Measurements from ENCODE around the gene EIF2B5.

Gene EIF2B5

GRCh38 chr3:184177767-184178306 lies 42.7 kb downstream of the EIF2B5 start:
- WGBS, 2 experiments, result 93 to 94% methylated on average over 14 of the region's 14 CpGs
- Histone ChIP-seq H3K4me3 (ENCODE audit: insufficient read depth, low read depth, low read length) (peak overlapping the region; percentile 14), H3K36me3 (ENCODE audit: control insufficient read depth, insufficient read depth, low read length) (peaks cover 49% of the 10 kb centered on the region), H3K27ac (ENCODE audit: insufficient read depth, low read depth, low read length, poor library complexity, severe bottlenecking) (peak overlapping the region; percentile 93), H3K27me3 (ENCODE audit: control insufficient read depth, insufficient read depth, low read length, poor library complexity, severe bottlenecking) (no peaks in the 10 kb centered on the region), H3K9me3 (ENCODE audit: control insufficient read depth, low read length) (no peaks in the 10 kb centered on the region), H3K4me1 (ENCODE audit: control insufficient read depth, insufficient read depth, low read length) (peaks cover 20% of the 10 kb centered on the region)

GRCh38 chr3:184178521-184179138 lies 43.5 kb downstream of the EIF2B5 start:
- Histone ChIP-seq H3K36me3 (ENCODE audit: control insufficient read depth, insufficient read depth, low read length) (peaks cover 57% of the 10 kb centered on the region), H3K9me3 (ENCODE audit: control insufficient read depth, low read length) (no peaks in the 10 kb centered on the region), H3K4me3 (ENCODE audit: insufficient read depth, low read depth, low read length) (no peak overlapping the region), H3K4me1 (ENCODE audit: control insufficient read depth, insufficient read depth, low read length) (peaks cover 20% of the 10 kb centered on the region), H3K27ac (ENCODE audit: insufficient read depth, low read depth, low read length, poor library complexity, severe bottlenecking) (no peak overlapping the region), H3K27me3 (ENCODE audit: control insufficient read depth, insufficient read depth, low read length, poor library complexity, severe bottlenecking) (no peaks in the 10 kb centered on the region)
- WGBS, 2 experiments, result 97% methylated on average over 13 of the region's 13 CpGs

- Histone ChIP-seq H3K27ac (ENCODE audit: insufficient read depth, low read depth, low read length, poor library complexity, severe bottlenecking) (no peak overlapping the region), H3K4me1 (ENCODE audit: control insufficient read depth, insufficient read depth, low read length) (peaks cover 24% of the 10 kb centered on the region), H3K36me3 (ENCODE audit: control insufficient read depth, insufficient read depth, low read length) (peaks cover 69% of the 10 kb centered on the region), H3K27me3 (ENCODE audit: control insufficient read depth, insufficient read depth, low read length, poor library complexity, severe bottlenecking) (no peaks in the 10 kb centered on the region), H3K4me3 (ENCODE audit: insufficient read depth, low read depth, low read length) (no peak overlapping the region), H3K9me3 (ENCODE audit: control insufficient read depth, low read length) (no peaks in the 10 kb centered on the region)
- 96 to 97% methylated on average over 6 of the region's 6 CpGs for WGBS, 2 experiments
Observed at GRCh38 chr3:184180165-184180564, 45.0 kb downstream of the EIF2B5 start.

- Histone ChIP-seq H3K36me3 (ENCODE audit: control insufficient read depth, insufficient read depth, low read length) (peaks cover 69% of the 10 kb centered on the region), H3K4me1 (ENCODE audit: control insufficient read depth, insufficient read depth, low read length) (peaks cover 20% of the 10 kb centered on the region), H3K4me3 (ENCODE audit: insufficient read depth, low read depth, low read length) (no peak overlapping the region), H3K27me3 (ENCODE audit: control insufficient read depth, insufficient read depth, low read length, poor library complexity, severe bottlenecking) (no peaks in the 10 kb centered on the region), H3K27ac (ENCODE audit: insufficient read depth, low read depth, low read length, poor library complexity, severe bottlenecking) (no peak overlapping the region), H3K9me3 (ENCODE audit: control insufficient read depth, low read length) (no peaks in the 10 kb centered on the region)
- WGBS, 2 experiments, result 96 to 97% methylated on average over 9 of the region's 9 CpGs
Observed at GRCh38 chr3:184181596-184181995, 46.4 kb downstream of the EIF2B5 start.

GRCh38 chr3:184183679-184184078 lies 48.5 kb downstream of the EIF2B5 start:
- Histone ChIP-seq H3K27me3 (ENCODE audit: control insufficient read depth, insufficient read depth, low read length, poor library complexity, severe bottlenecking) (no peaks in the 10 kb centered on the region), H3K4me1 (ENCODE audit: control insufficient read depth, insufficient read depth, low read length) (peaks cover 12% of the 10 kb centered on the region), H3K9me3 (ENCODE audit: control insufficient read depth, low read length) (no peaks in the 10 kb centered on the region), H3K27ac (ENCODE audit: insufficient read depth, low read depth, low read length, poor library complexity, severe bottlenecking) (no peak overlapping the region), H3K36me3 (ENCODE audit: control insufficient read depth, insufficient read depth, low read length) (peaks cover 68% of the 10 kb centered on the region), H3K4me3 (ENCODE audit: insufficient read depth, low read depth, low read length) (no peak overlapping the region)
- WGBS, 2 experiments, result 90 to 93% methylated on average over 5 of the region's 5 CpGs

GRCh38 chr3:184184546-184185230 lies 49.5 kb downstream of the EIF2B5 start:
- H3K27me3 ChIP-seq (ENCODE audit: control insufficient read depth, insufficient read depth, low read length, poor library complexity, severe bottlenecking), result no peaks in the 10 kb centered on the region
- peaks cover 12% of the 10 kb centered on the region for H3K4me1 ChIP-seq (ENCODE audit: control insufficient read depth, insufficient read depth, low read length)
- peaks cover 68% of the 10 kb centered on the region for H3K36me3 ChIP-seq (ENCODE audit: control insufficient read depth, insufficient read depth, low read length)
- peak overlapping the region; percentile 97 for H3K27ac ChIP-seq (ENCODE audit: insufficient read depth, low read depth, low read length, poor library complexity, severe bottlenecking)
- H3K9me3 ChIP-seq (ENCODE audit: control insufficient read depth, low read length), result no peaks in the 10 kb centered on the region
- 94% methylated on average over 16 to 18 of the region's 18 CpGs for WGBS, 2 experiments
- peak overlapping the region; percentile 45 for H3K4me3 ChIP-seq (ENCODE audit: insufficient read depth, low read depth, low read length)

GRCh38 chr3:184185461-184186183 lies 50.5 kb downstream of the EIF2B5 start:
- H3K36me3 ChIP-seq (ENCODE audit: control insufficient read depth, insufficient read depth, low read length), result peaks cover 65% of the 10 kb centered on the region
- H3K4me1 ChIP-seq (ENCODE audit: control insufficient read depth, insufficient read depth, low read length), result peaks cover 12% of the 10 kb centered on the region
- 0 to 1% methylated on average over 55 of the region's 55 CpGs for WGBS, 2 experiments
- peak overlapping the region; percentile 82 for H3K4me3 ChIP-seq (ENCODE audit: insufficient read depth, low read depth, low read length)
- no peaks in the 10 kb centered on the region for H3K27me3 ChIP-seq (ENCODE audit: control insufficient read depth, insufficient read depth, low read length, poor library complexity, severe bottlenecking)
- no peaks in the 10 kb centered on the region for H3K9me3 ChIP-seq (ENCODE audit: control insufficient read depth, low read length)
- peak overlapping the region; percentile 97 for H3K27ac ChIP-seq (ENCODE audit: insufficient read depth, low read depth, low read length, poor library complexity, severe bottlenecking)

GRCh38 chr3:184186184-184186901 lies 51.2 kb downstream of the EIF2B5 start, which contains the start of gene ABCF3:
Gene ABCF3, plus strand, starts transcription at chr3:184186199. Its CDS starts 9 bp downstream, at chr3:184186208.
- Histone ChIP-seq H3K4me1 (ENCODE audit: control insufficient read depth, insufficient read depth, low read length) (peaks cover 12% of the 10 kb centered on the region), H3K27me3 (ENCODE audit: control insufficient read depth, insufficient read depth, low read length, poor library complexity, severe bottlenecking) (no peaks in the 10 kb centered on the region), H3K4me3 (ENCODE audit: insufficient read depth, low read depth, low read length) (peak within 1 kb of the TSS; percentile 82), H3K27ac (ENCODE audit: insufficient read depth, low read depth, low read length, poor library complexity, severe bottlenecking) (peak within 1 kb of the TSS; percentile 97), H3K36me3 (ENCODE audit: control insufficient read depth, insufficient read depth, low read length) (peaks cover 64% of the 10 kb centered on the region), H3K9me3 (ENCODE audit: control insufficient read depth, low read length) (no peaks in the 10 kb centered on the region)
- 1 to 2% methylated on average over 45 of the region's 45 CpGs for WGBS, 2 experiments

- Histone ChIP-seq H3K27me3 (ENCODE audit: control insufficient read depth, insufficient read depth, low read length, poor library complexity, severe bottlenecking) (no peaks in the 10 kb centered on the region), H3K36me3 (ENCODE audit: control insufficient read depth, insufficient read depth, low read length) (peaks cover 62% of the 10 kb centered on the region), H3K27ac (ENCODE audit: insufficient read depth, low read depth, low read length, poor library complexity, severe bottlenecking) (no peak overlapping the region), H3K4me3 (ENCODE audit: insufficient read depth, low read depth, low read length) (peak overlapping the region; percentile 82), H3K4me1 (ENCODE audit: control insufficient read depth, insufficient read depth, low read length) (peaks cover 12% of the 10 kb centered on the region), H3K9me3 (ENCODE audit: control insufficient read depth, low read length) (no peaks in the 10 kb centered on the region)
- 19 to 48% methylated on average over 3 of the region's 3 CpGs for WGBS, 2 experiments
Observed at GRCh38 chr3:184186902-184187207, 51.7 kb downstream of the EIF2B5 start.
